ENCODE data around the gene C6orf47. TPM values are rescaled to one million over a fixed set of nuclear protein-coding genes. Genes with fewer than 3 reads are reported as not detected.

The C6orf47 gene
- total RNA-seq, 1 donor from 2014 or later: 23.6 TPM

DNA sequence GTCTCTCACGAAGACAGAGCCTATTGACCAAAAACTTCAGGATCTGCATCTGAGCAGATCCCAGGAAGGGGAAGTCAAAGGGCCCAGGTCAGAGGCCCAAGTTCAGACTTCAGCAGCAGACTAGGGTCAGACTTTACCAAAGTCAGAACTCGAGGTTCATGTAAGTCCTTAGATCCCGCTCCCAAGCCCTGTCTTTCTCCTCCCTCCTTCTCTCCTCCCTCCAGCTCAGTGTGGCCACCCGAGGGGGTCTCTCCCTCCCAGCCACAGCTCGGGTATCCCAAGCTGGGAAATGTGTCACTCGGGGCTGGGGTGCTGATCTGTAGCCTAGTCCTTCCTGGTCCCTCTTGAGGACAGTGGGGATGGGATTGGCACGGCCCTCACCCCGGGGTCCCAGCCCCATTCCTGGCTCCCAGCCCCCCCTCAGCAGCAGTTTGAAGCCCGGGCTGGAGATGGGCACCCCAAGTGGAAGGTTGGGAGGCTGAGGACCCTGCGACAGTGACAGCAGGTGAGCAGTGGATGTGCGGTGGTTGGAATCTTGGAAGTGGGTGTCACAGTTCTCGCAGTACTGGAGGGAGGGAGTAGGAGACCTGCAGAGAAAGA lies 1.6 kb upstream of the C6orf47 start:
- Mint-ChIP-seq H3K4me1 (ENCODE audit: low read depth) (peaks cover 56% of the 10 kb centered on the region), H3K4me3 (ENCODE audit: low read depth) (peak overlapping the region; percentile 37), H3K27me3 (no peaks in the 10 kb centered on the region), H3K9me3 (ENCODE audit: low read depth) (no peaks in the 10 kb centered on the region), H3K36me3 (ENCODE audit: insufficient read depth) (peaks cover 6% of the 10 kb centered on the region), H3K27ac (peak overlapping the region; percentile 86)
- TF ChIP-seq, protein P1, sequence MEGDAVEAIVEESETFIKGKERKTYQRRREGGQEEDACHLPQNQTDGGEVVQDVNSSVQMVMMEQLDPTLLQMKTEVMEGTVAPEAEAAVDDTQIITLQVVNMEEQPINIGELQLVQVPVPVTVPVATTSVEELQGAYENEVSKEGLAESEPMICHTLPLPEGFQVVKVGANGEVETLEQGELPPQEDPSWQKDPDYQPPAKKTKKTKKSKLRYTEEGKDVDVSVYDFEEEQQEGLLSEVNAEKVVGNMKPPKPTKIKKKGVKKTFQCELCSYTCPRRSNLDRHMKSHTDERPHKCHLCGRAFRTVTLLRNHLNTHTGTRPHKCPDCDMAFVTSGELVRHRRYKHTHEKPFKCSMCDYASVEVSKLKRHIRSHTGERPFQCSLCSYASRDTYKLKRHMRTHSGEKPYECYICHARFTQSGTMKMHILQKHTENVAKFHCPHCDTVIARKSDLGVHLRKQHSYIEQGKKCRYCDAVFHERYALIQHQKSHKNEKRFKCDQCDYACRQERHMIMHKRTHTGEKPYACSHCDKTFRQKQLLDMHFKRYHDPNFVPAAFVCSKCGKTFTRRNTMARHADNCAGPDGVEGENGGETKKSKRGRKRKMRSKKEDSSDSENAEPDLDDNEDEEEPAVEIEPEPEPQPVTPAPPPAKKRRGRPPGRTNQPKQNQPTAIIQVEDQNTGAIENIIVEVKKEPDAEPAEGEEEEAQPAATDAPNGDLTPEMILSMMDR (IDR thresholded peaks at IDR 0.05; ENCODE audit: unreplicated experiment): no peak
- no peak for DNase-seq (ENCODE audit: low spot score, unreplicated experiment)

DNA sequence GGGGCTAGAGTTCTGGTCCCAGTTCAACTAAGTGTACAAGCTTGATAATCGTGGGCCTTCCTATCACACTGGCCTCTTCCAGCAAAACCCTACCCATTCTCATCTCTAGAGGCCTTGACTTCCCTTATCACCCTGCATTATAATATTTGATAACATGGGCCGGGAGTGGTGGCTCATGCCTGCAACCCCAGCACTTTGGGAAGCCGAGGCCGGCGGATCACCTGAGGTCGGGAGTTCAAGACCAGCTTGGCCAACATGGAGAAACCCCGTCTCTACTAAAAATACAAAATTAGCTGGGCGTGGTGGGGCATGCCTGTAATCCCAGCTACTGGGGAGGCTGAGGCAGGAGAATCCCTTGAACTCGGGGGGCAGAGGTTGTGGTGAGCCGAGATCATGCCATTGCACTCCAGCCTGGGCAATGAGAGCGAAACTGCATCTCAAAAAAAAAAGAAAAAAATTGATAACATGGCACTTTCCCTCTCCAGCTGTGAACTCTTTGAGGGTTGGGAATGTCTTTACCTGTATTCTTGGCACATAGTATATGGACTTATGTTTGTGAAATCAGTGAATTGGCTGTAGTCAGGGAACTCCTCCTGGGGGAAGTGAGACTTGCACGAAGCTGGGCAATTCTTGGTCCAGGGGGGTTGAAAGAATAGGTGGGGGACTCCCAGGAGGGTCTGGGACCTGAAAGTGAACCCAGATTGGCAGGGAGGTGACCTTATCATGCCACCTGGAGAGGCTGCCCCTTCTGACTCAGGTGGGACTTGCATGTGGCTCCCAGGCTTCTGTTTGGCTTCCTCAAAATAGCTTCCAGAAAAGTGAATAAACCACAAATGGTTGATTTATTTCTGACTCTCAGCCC lies 915 bp upstream of the C6orf47 start:
- DNase-seq (ENCODE audit: low spot score, unreplicated experiment): no peak
- TF ChIP-seq, protein P1 (IDR thresholded peaks at IDR 0.05; ENCODE audit: unreplicated experiment): no peak
- peaks cover 55% of the 10 kb centered on the region for H3K4me1 Mint-ChIP-seq (ENCODE audit: low read depth)
- peaks cover 6% of the 10 kb centered on the region for H3K36me3 Mint-ChIP-seq (ENCODE audit: insufficient read depth)
- peak overlapping the region; percentile 88 for H3K4me3 Mint-ChIP-seq (ENCODE audit: low read depth)
- H3K9me3 Mint-ChIP-seq (ENCODE audit: low read depth): no peaks in the 10 kb centered on the region
- no peaks in the 10 kb centered on the region for H3K27me3 Mint-ChIP-seq
- H3K27ac Mint-ChIP-seq: peak overlapping the region; percentile 92

DNA sequence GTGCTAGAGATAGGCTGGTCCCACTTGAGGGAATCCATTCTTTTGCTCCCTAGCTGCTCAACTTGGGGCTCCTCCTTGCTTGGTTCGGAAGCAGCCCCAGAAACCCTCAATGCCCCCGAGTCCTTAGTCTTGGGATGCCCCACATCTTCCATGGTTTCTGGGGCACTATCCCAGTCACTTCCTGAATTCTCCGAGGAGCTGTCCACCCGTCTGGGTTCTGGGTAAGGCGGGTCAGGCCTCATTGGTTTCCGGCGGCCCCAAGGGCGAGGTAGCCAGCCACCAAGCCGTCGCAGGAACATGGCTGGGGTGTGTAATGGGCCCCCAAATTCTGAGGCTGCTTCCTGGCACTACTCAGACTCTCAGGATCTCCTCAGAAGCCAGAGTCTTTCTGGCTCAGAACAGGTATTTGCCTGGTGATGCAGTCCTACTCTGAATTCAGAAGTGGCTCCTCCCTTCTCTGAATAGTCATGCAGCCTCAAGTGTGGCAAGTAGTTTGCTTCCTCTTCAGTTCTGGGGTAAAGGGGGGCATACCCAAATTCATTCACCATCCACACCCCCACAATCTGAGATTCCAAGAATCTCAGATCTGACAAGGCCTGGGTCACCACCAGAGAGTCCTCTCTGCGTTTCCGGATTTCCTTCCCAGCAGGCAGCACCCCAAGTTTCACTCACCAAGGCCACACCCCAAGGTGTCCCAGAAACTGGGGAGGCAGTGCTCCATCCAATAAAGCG lies 763 bp downstream of the C6orf47 start:
- peaks cover 64% of the 10 kb centered on the region for H3K4me1 Mint-ChIP-seq (ENCODE audit: low read depth)
- H3K36me3 Mint-ChIP-seq (ENCODE audit: insufficient read depth): peaks cover 7% of the 10 kb centered on the region
- DNase-seq (ENCODE audit: low spot score, unreplicated experiment): no peak
- H3K9me3 Mint-ChIP-seq (ENCODE audit: low read depth): no peaks in the 10 kb centered on the region
- H3K27me3 Mint-ChIP-seq: no peaks in the 10 kb centered on the region
- H3K4me3 Mint-ChIP-seq (ENCODE audit: low read depth): peak overlapping the region; percentile 88
- TF ChIP-seq, protein P1 (IDR thresholded peaks at IDR 0.05; ENCODE audit: unreplicated experiment): no peak
- peak overlapping the region; percentile 96 for H3K27ac Mint-ChIP-seq

DNA sequence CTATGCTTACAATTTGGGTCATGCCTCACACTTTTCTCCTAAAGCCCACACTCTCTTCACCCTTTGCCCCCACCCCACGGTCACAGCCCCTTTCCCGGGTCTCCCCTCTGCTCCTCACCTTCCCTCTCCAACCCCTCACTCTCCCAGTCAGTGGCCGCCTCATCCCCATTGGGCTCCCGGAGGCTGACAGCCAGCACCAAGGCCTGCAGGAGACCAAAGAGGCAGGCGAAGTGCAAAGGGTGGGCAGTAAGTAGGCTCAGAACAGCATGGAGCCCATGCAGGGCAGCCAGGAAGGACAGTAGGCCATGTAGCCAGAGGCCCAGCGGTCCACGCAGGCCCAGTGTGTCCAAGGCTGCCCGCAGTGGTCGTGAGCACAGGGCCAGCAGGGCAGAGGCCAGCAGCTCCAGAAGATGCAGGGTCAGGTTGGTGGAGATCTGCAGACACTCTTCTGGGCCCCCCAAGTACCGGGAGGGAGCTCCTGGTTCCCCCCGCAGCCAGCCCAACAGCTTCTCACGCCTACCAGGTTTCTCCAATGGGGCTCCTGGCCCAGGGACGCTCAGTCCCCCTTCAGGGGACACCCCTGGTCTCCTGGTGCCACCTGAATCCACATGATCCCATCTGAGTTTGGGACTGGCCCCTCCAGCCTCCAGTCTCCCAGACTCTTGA lies 1.5 kb downstream of the C6orf47 start:
- H3K36me3 Mint-ChIP-seq (ENCODE audit: insufficient read depth): peaks cover 7% of the 10 kb centered on the region

More for the DNA sequence above, 1.5 kb downstream of the C6orf47 start:
- Mint-ChIP-seq H3K9me3 (ENCODE audit: low read depth) (no peaks in the 10 kb centered on the region), H3K27me3 (no peaks in the 10 kb centered on the region), H3K27ac (peak overlapping the region; percentile 96), H3K4me1 (ENCODE audit: low read depth) (peaks cover 57% of the 10 kb centered on the region), H3K4me3 (ENCODE audit: low read depth) (peak overlapping the region; percentile 88)
- TF ChIP-seq, protein P1 (IDR thresholded peaks at IDR 0.05; ENCODE audit: unreplicated experiment): no peak
- no peak for DNase-seq (ENCODE audit: low spot score, unreplicated experiment)

Data from progenitor cell of endocrine pancreas (in vitro differentiated cells).